ENCODE data around the gene PDLIM5. TPM values are rescaled to one million over a fixed set of nuclear protein-coding genes. Genes with fewer than 3 reads are reported as not detected.
"Not testable (repeated sequence)": the region's sequence is repeated elsewhere in the genome, so short reads cannot be mapped to it uniquely, and the experiment has no call there.

The PDLIM5 gene
- total RNA-seq, 4 donors from 2014 or later = 77.7 to 128 (median 109) TPM

GRCh38 chr4:94548571-94548970 is 96.8 kb downstream of the PDLIM5 start:
- intact Hi-C loops (cut with DNase I) = no loop called here
- Histone ChIP-seq H3K9me3 (no peaks in the 10 kb centered on the region), H3K36me3 (no peaks in the 10 kb centered on the region), H3K27me3 (no peaks in the 10 kb centered on the region), H3K4me3 (replicated peaks in 1 of 3) (no peak overlapping the region), H3K4me1 (no peaks in the 10 kb centered on the region), H3K27ac (no peak overlapping the region)
- TF ChIP-seq, protein P1, sequence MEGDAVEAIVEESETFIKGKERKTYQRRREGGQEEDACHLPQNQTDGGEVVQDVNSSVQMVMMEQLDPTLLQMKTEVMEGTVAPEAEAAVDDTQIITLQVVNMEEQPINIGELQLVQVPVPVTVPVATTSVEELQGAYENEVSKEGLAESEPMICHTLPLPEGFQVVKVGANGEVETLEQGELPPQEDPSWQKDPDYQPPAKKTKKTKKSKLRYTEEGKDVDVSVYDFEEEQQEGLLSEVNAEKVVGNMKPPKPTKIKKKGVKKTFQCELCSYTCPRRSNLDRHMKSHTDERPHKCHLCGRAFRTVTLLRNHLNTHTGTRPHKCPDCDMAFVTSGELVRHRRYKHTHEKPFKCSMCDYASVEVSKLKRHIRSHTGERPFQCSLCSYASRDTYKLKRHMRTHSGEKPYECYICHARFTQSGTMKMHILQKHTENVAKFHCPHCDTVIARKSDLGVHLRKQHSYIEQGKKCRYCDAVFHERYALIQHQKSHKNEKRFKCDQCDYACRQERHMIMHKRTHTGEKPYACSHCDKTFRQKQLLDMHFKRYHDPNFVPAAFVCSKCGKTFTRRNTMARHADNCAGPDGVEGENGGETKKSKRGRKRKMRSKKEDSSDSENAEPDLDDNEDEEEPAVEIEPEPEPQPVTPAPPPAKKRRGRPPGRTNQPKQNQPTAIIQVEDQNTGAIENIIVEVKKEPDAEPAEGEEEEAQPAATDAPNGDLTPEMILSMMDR (IDR thresholded peaks at IDR 0.05) = no peak
- WGBS, 2 donors = 42 to 51% methylated on average over 1 of the region's 1 CpG
- no peak for DNase-seq

DNA sequence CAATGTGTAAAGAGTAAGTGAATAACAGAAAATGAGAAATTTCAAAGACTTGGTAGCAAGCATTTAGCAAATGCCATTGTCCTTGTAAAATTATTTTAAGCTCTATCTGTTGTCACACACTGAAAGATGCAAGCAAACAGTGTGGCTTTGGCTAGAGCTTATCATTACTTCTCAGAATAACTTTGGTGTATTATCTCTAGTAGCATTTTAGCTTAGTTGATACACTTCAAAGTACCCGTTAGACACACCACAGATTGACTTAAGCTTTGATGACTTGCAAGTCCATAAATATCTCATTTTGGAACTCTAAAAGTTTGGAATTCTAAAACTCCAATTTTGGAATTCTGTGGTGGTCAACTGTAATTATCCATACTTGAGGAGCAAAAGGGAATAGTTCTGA is 98.6 kb downstream of the PDLIM5 start:
- H3K4me3 ChIP-seq (replicated peaks in 1 of 3) = no peak overlapping the region
- TF ChIP-seq POLR2A (IDR thresholded peaks at IDR 0.05) = no peak
- TF ChIP-seq, protein P1 (IDR thresholded peaks at IDR 0.05) = no peak
- DNase-seq = no peak
- no peaks in the 10 kb centered on the region for H3K27me3 ChIP-seq
- WGBS, 2 donors = 96 to 100% methylated on average over 1 of the region's 1 CpG
- H3K27ac ChIP-seq = no peak overlapping the region
- H3K4me1 ChIP-seq = no peaks in the 10 kb centered on the region
- no peaks in the 10 kb centered on the region for H3K9me3 ChIP-seq
- intact Hi-C loops (cut with DNase I) = no loop called here
- H3K36me3 ChIP-seq = no peaks in the 10 kb centered on the region

DNA sequence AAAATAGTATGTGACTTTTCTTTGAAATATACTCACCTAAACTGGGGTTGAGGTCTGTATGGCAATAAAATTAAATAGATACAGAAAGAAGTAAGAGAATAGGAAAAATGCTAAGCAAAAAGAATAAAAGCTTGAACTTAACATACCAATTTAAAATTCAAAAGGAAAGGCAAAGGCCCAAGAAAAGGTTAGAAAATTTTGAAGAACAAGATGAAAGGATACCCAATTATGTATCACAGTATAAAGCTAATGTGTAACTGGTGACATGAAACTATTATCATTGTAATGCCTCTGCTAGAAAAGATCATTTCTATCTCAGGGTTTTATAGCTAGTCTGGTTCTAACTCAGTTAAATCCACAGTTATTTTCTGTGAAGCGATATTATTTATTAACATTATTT is 99.1 kb downstream of the PDLIM5 start:
- Histone ChIP-seq H3K4me3 (replicated peaks in 1 of 3) (no peak overlapping the region), H3K4me1 (no peaks in the 10 kb centered on the region), H3K36me3 (no peaks in the 10 kb centered on the region), H3K27me3 (no peaks in the 10 kb centered on the region), H3K9me3 (no peaks in the 10 kb centered on the region), H3K27ac (no peak overlapping the region)
- TF ChIP-seq POLR2A (IDR thresholded peaks at IDR 0.05) = no peak
- TF ChIP-seq, protein P1 (IDR thresholded peaks at IDR 0.05) = no peak
- intact Hi-C loops (cut with DNase I) = no loop called here
- no peak for DNase-seq
- WGBS, 2 donors = 98 to 100% methylated on average over 1 of the region's 1 CpG

- H3K27ac ChIP-seq = no peak overlapping the region
- no peaks in the 10 kb centered on the region for H3K27me3 ChIP-seq
- no peaks in the 10 kb centered on the region for H3K9me3 ChIP-seq
- WGBS, 2 donors = 93% methylated on average over 3 of the region's 3 CpGs
- no peaks in the 10 kb centered on the region for H3K4me1 ChIP-seq
- no peaks in the 10 kb centered on the region for H3K36me3 ChIP-seq
- no peak overlapping the region for H3K4me3 ChIP-seq (replicated peaks in 1 of 3)
- intact Hi-C loops (cut with DNase I) = no loop called here
- DNase-seq = no peak
- TF ChIP-seq, protein P1 (IDR thresholded peaks at IDR 0.05) = no peak
- no peak for TF ChIP-seq POLR2A (IDR thresholded peaks at IDR 0.05)
These were observed 100.2 kb downstream of the PDLIM5 start for GRCh38 chr4:94551643-94552564.

- H3K9me3 ChIP-seq; H3K36me3 ChIP-seq; H3K4me1 ChIP-seq; DNase-seq; H3K4me3 ChIP-seq (replicated peaks in 1 of 3); H3K27ac ChIP-seq; H3K27me3 ChIP-seq; intact Hi-C loops (cut with DNase I): not testable (repeated sequence)
- WGBS, 2 donors = 95 to 100% methylated on average over 4 of the region's 4 CpGs
These were observed 104.3 kb downstream of the PDLIM5 start for GRCh38 chr4:94556047-94556446.

- H3K9me3 ChIP-seq; H3K4me3 ChIP-seq (replicated peaks in 1 of 3); H3K27me3 ChIP-seq; H3K36me3 ChIP-seq; intact Hi-C loops (cut with DNase I); DNase-seq; H3K27ac ChIP-seq: not testable (repeated sequence)
- WGBS, 2 donors = 50 to 69% methylated on average over 1 of the region's 1 CpG
- H3K4me1 ChIP-seq = peaks cover 3 to 11% of the 10 kb centered on the region in 2 donors
These were observed 105.9 kb downstream of the PDLIM5 start for GRCh38 chr4:94557632-94558031.

All from thyroid gland (tissue), 4 donors.